Natural killer cell (primary cell): ENCODE data around the gene NMT2. TPM values are rescaled to one million over a fixed set of nuclear protein-coding genes. Genes with fewer than 3 reads are reported as not detected.

Experiments used
- ATAC-seq, 3 donors: fragments of 150-1000 bp in 2 of 3; fragments of 200-7000 bp in 1 of 3; cut with Tn5 transposase; 1 replicate in 1 of 3; 2 replicates in 2 of 3; pipeline ENCODE4 v1.10.0; 2021; ENCODE audit warnings: mild to moderate bottlenecking in 2 of 3, moderate library complexity in 2 of 3
- DNase-seq, 2 donors: peaks; one replicate each; pipeline versions ENCODE4 v3.0.0 to v3.0.0-alpha.2; 2013 to 2021; ENCODE audit warnings: mixed read lengths in 1 of 2
- H3K27ac ChIP-seq: one replicate; pipeline ENCODE4 v1.5.1; 2013; ENCODE audit warnings: mild to moderate bottlenecking, low read length
- H3K27me3 ChIP-seq: one replicate; pipeline ENCODE4 v1.6.1; 2013; ENCODE audit warnings: low read length; ENCODE audit not compliant: control insufficient read depth, insufficient read depth
- H3K36me3 ChIP-seq: one replicate; pipeline ENCODE4 v1.6.1; 2013; ENCODE audit warnings: low read length; ENCODE audit not compliant: control insufficient read depth, insufficient read depth
- H3K4me1 ChIP-seq: one replicate; pipeline ENCODE4 v1.6.1; 2013; ENCODE audit warnings: low read length; ENCODE audit not compliant: control insufficient read depth, insufficient read depth
- H3K4me3 ChIP-seq: one replicate; pipeline ENCODE4 v1.5.1; 2013; ENCODE audit warnings: low read length
- H3K9me3 ChIP-seq: one replicate; pipeline ENCODE4 v1.6.1; 2013; ENCODE audit warnings: low read length; ENCODE audit not compliant: control insufficient read depth, insufficient read depth
- H3K27ac Mint-ChIP-seq, 2 donors: one replicate each; pipeline ENCODE4 v1.8.0; 2022; ENCODE audit warnings: mild to moderate bottlenecking in 2 of 2, mixed read lengths in 2 of 2, moderate library complexity in 1 of 2
- H3K27me3 Mint-ChIP-seq, 2 donors: one replicate each; pipeline ENCODE4 v1.8.0; 2022; ENCODE audit warnings: low read depth in 2 of 2, mixed read lengths in 2 of 2
- H3K36me3 Mint-ChIP-seq: one replicate; pipeline ENCODE4 v1.8.0; 2022; ENCODE audit warnings: mixed read lengths
- H3K4me1 Mint-ChIP-seq, 2 donors: one replicate each; pipeline ENCODE4 v1.8.0; 2022; ENCODE audit warnings: mixed read lengths in 2 of 2
- H3K4me3 Mint-ChIP-seq: one replicate; pipeline ENCODE4 v1.8.0; 2022; ENCODE audit warnings: mild to moderate bottlenecking, moderate library complexity, mixed read lengths
- H3K9me3 Mint-ChIP-seq, 2 donors: one replicate each; pipeline ENCODE4 v1.8.0; 2022; ENCODE audit warnings: mixed read lengths in 2 of 2
- WGBS: methylation state at CpG from one replicate; pipeline ENCODE4 v1.1.7; 2013; ENCODE audit warnings: missing lambda C conversion rate; ENCODE audit not compliant: insufficient coverage; 5-methylcytosine and 5-hydroxymethylcytosine counted together
- intact Hi-C: fragments of 100-400 bp; cut with micrococcal nuclease; formaldehyde crosslinking; loops from one replicate; pipeline ENCODE4 v1.14.2; 2022
- total RNA-seq, 4 donors: library from RNA; stranded (reverse); fragments of 120-200 nt in 1 of 4; gene quantifications; one replicate each; pipeline versions ENCODE4 v1.2.3 to v1.2.4, GENCODE V29; 2013 to 2022
- TF ChIP-seq, protein P1 (sequence below): fragments of 200-600 bp; IDR thresholded peaks from one replicate; pipeline ENCODE4 v1.8.0; 2022; ENCODE audit warnings: antibody characterized with exemption

The NMT2 gene
- total RNA-seq, 3 donors from 2014 or later (not counting 1 experiment from before 2014, with no cell fraction given): 18.9 to 34.9 (median 28.8) TPM

DNA sequence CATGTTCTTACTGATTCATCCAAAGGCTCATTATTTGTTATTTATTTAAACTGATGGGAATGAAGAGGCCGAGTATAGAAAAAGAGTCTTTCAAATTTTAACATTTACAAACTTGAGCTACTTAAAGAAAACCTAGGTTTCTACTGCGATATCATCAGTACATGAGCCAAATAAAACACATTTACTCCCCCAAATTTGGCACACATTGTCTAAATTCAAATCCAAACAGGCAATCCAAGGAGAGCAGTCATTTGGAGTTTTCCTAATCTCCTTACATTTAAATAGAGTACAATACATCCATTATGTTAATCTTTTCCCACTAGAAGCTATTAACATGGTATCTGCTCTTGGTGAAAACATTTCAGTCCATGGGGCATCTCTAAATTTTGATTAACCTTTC is 2.2 kb downstream of the NMT2 start:
- H3K27ac Mint-ChIP-seq: peak overlapping the region in 1 of 2 donors; percentile 25
- no peak overlapping the region for H3K27ac ChIP-seq
- TF ChIP-seq, protein P1, sequence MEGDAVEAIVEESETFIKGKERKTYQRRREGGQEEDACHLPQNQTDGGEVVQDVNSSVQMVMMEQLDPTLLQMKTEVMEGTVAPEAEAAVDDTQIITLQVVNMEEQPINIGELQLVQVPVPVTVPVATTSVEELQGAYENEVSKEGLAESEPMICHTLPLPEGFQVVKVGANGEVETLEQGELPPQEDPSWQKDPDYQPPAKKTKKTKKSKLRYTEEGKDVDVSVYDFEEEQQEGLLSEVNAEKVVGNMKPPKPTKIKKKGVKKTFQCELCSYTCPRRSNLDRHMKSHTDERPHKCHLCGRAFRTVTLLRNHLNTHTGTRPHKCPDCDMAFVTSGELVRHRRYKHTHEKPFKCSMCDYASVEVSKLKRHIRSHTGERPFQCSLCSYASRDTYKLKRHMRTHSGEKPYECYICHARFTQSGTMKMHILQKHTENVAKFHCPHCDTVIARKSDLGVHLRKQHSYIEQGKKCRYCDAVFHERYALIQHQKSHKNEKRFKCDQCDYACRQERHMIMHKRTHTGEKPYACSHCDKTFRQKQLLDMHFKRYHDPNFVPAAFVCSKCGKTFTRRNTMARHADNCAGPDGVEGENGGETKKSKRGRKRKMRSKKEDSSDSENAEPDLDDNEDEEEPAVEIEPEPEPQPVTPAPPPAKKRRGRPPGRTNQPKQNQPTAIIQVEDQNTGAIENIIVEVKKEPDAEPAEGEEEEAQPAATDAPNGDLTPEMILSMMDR: no peak

DNA sequence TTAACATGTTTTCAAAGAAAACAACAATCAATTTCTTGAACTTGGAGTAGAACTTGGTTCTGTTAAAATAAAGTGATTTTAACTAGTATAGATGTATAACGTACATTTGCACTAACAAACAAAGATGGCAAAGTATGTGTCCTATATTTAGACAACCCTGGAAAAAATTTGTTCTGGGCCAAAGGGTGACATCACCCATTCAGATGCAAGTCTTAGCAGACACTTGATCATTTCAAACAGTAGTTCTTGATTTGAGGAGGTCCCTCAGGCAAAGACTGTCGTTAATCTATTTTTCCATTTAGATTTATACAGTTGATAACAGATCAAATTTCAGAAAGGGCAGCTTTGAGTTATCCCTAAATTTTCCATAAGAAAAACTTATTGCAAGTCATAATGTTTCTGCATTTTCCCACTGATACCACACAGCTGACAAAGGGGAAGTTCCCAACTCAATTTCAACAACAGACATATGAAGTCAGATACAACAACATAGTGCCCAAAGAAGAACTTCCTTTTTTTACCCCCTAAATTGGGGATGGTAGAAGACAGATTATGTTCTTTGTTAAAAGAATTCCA is 5.2 kb downstream of the NMT2 start:
- Histone ChIP-seq H3K27me3 (no peaks in the 10 kb centered on the region), H3K9me3 (no peaks in the 10 kb centered on the region), H3K4me1 (peaks cover 6% of the 10 kb centered on the region), H3K36me3 (no peaks in the 10 kb centered on the region), H3K4me3 (no peak overlapping the region), H3K27ac (no peak overlapping the region)
- TF ChIP-seq, protein P1: no peak
- peaks cover 27 to 32% of the 10 kb centered on the region in 2 donors for H3K4me1 Mint-ChIP-seq
- no peaks in the 10 kb centered on the region for H3K27me3 Mint-ChIP-seq
- 92% methylated on average over 2 of the region's 2 CpGs for WGBS
- no peaks in the 10 kb centered on the region for H3K36me3 Mint-ChIP-seq
- DNase-seq: no peak
- ATAC-seq: no peak
- no peaks in the 10 kb centered on the region for H3K9me3 Mint-ChIP-seq
- H3K4me3 Mint-ChIP-seq: no peak overlapping the region
- H3K27ac Mint-ChIP-seq: no peak overlapping the region
- intact Hi-C loops: no loop called here

More for the DNA sequence above, 2.2 kb downstream of the NMT2 start:
- no peaks in the 10 kb centered on the region for H3K27me3 ChIP-seq
- intact Hi-C loops: loop anchor here (5.0 kb wide), 1 partner anchor 69 kb away; the partner anchor contains the start of gene RPP38
- H3K4me3 Mint-ChIP-seq: peak overlapping the region; percentile 95
- no peaks in the 10 kb centered on the region for H3K36me3 ChIP-seq
- no peak overlapping the region for H3K4me3 ChIP-seq
- H3K27me3 Mint-ChIP-seq: no peaks in the 10 kb centered on the region
- peaks cover 40 to 49% of the 10 kb centered on the region in 2 donors for H3K4me1 Mint-ChIP-seq
- no peak for ATAC-seq
- no peak for DNase-seq
- 100% methylated on average over 1 of the region's 2 CpGs for WGBS
- H3K4me1 ChIP-seq: peaks cover 23% of the 10 kb centered on the region
- H3K9me3 ChIP-seq: no peaks in the 10 kb centered on the region
- H3K9me3 Mint-ChIP-seq: no peaks in the 10 kb centered on the region
- no peaks in the 10 kb centered on the region for H3K36me3 Mint-ChIP-seq

DNA sequence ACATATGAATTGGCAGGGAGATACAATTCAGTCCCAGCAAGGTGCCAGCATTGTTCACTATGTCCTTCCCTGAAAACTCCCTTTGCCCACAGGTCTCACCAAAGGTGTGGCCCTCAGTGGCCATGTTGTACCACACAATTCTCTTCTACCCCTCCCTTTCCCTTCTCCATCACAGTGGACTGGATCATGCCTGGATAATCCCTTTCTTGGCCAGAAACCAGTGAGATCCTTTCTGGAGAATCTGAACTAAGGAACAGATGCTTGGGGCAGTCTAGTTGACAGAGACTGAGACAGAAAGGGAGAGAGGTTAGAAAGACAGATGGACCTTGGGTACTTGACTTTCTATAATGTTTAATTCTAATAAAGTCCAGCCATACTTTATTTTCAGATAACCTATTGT is 9.5 kb downstream of the NMT2 start:
- H3K36me3 Mint-ChIP-seq: no peaks in the 10 kb centered on the region
- ATAC-seq (no peak), DNase-seq (no peak)
- no peak overlapping the region for H3K4me3 Mint-ChIP-seq
- H3K27me3 Mint-ChIP-seq: no peaks in the 10 kb centered on the region
- H3K36me3 ChIP-seq: no peaks in the 10 kb centered on the region
- intact Hi-C loops: no loop called here
- H3K27ac ChIP-seq: no peak overlapping the region
- no peaks in the 10 kb centered on the region for H3K9me3 ChIP-seq
- no peak overlapping the region for H3K4me3 ChIP-seq
- H3K4me1 ChIP-seq: no peaks in the 10 kb centered on the region
- TF ChIP-seq, protein P1: no peak
- H3K9me3 Mint-ChIP-seq: no peaks in the 10 kb centered on the region
- no peak overlapping the region for H3K27ac Mint-ChIP-seq
- H3K27me3 ChIP-seq: no peaks in the 10 kb centered on the region
- peaks cover 7 to 13% of the 10 kb centered on the region in 2 donors for H3K4me1 Mint-ChIP-seq

DNA sequence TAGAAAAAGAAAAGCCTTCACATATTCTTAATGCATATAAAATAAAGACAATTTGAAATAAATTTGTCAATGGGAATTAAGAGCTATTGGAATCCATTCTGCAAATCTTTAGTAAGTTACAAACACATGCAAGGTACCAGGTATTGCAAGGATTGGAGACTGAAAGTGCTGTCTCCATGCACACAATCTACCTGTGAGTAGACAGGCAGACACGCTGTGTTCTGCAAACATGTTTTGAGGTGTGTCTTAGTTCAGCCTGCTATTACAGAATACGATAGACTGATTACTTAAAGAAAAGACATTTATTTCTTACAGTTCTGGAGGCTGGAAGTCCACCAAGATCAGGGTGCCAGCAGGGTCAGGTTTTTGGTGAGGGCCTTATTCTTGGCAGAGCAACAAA is 10.0 kb downstream of the NMT2 start:
- Mint-ChIP-seq H3K36me3 (no peaks in the 10 kb centered on the region), H3K4me3 (no peak overlapping the region)
- intact Hi-C loops: no loop called here

More for the DNA sequence above, 10.0 kb downstream of the NMT2 start:
- Histone ChIP-seq H3K36me3 (no peaks in the 10 kb centered on the region), H3K9me3 (no peaks in the 10 kb centered on the region), H3K4me3 (no peak overlapping the region), H3K27ac (no peak overlapping the region), H3K27me3 (no peaks in the 10 kb centered on the region), H3K4me1 (no peaks in the 10 kb centered on the region)
- no peaks in the 10 kb centered on the region for H3K9me3 Mint-ChIP-seq
- DNase-seq (no peak), ATAC-seq (no peak)
- no peak overlapping the region for H3K27ac Mint-ChIP-seq
- peaks cover 7 to 13% of the 10 kb centered on the region in 2 donors for H3K4me1 Mint-ChIP-seq
- no peaks in the 10 kb centered on the region for H3K27me3 Mint-ChIP-seq
- TF ChIP-seq, protein P1: no peak
- WGBS: 91% methylated on average over 2 of the region's 2 CpGs
